CD4-positive, alpha-beta T cell (primary cell): ENCODE results near the gene GBX1. TPM values are rescaled to one million over a fixed set of nuclear protein-coding genes. Genes with fewer than 3 reads are reported as not detected.
A peak's percentile ranks its signal among the peaks of the same experiment; 100 is the strongest.

Source experiments
- ATAC-seq: fragments of 200-7000 bp; cut with Tn5 transposase; one replicate; pipeline ENCODE4 v1.10.0; 2022; ENCODE audit warnings: mild to moderate bottlenecking; ENCODE audit not compliant: poor library complexity
- CTCF ChIA-PET: fragments of 350-600 bp; sonication (Branson Sonifier 250); formaldehyde crosslinking; loops from one replicate; lab custom pipeline; 2021; ENCODE audit warnings: antibody characterized with exemption, inconsistent platforms; lab: Charles Lee
- POLR2A ChIA-PET: fragments of 350-600 bp; sonication (Branson Sonifier 250); formaldehyde crosslinking; loops from one replicate; lab custom pipeline; 2021; ENCODE audit warnings: antibody characterized with exemption, inconsistent platforms; lab: Charles Lee
- DNase-seq, 14 experiments: peaks; one replicate each; pipeline ENCODE4 v3.0.0-alpha.2; 2013 to 2020; ENCODE audit warnings: mixed read lengths in 2 of 14
- H3K27ac ChIP-seq, 2 donors: one replicate each; pipeline versions ENCODE4 v1.5.1 to v1.7.0; 2013; ENCODE audit warnings: low read length in 2 of 2, low read depth in 1 of 2, mild to moderate bottlenecking in 1 of 2
- H3K27me3 ChIP-seq, 2 experiments: 1 replicate in 1 of 2; 2 replicates in 1 of 2; pipeline versions ENCODE4 v1.6.1 to v1.7.0; 2013; ENCODE audit warnings: low read length in 2 of 2, control low read depth in 1 of 2, mild to moderate bottlenecking in 1 of 2, moderate library complexity in 1 of 2; ENCODE audit not compliant: insufficient read depth in 2 of 2, control insufficient read depth in 1 of 2
- H3K36me3 ChIP-seq: one replicate; pipeline ENCODE4 v1.6.1; 2013; ENCODE audit warnings: low read length, control low read depth; ENCODE audit not compliant: insufficient read depth
- H3K4me1 ChIP-seq: one replicate; pipeline ENCODE4 v1.6.1; 2013; ENCODE audit warnings: low read length, control low read depth; ENCODE audit not compliant: insufficient read depth
- H3K4me3 ChIP-seq: one replicate; pipeline ENCODE4 v1.5.1; 2013; ENCODE audit warnings: mild to moderate bottlenecking, low read length, moderate library complexity
- H3K9me3 ChIP-seq, 2 experiments: 1 replicate in 1 of 2; 2 replicates in 1 of 2; pipeline versions ENCODE4 v1.6.1 to v1.7.0; 2013; ENCODE audit warnings: low read length in 2 of 2, mild to moderate bottlenecking in 2 of 2, control low read depth in 1 of 2, moderate library complexity in 1 of 2; ENCODE audit not compliant: control insufficient read depth in 1 of 2, insufficient read depth in 1 of 2
- H3K27ac Mint-ChIP-seq: one replicate; pipeline ENCODE4 v1.8.0; 2020; ENCODE audit warnings: mixed read lengths
- H3K27me3 Mint-ChIP-seq: one replicate; pipeline ENCODE4 v1.8.0; 2021; ENCODE audit warnings: mixed read lengths
- H3K36me3 Mint-ChIP-seq: one replicate; pipeline ENCODE4 v1.8.0; 2021; ENCODE audit warnings: low read depth, mixed read lengths
- H3K4me1 Mint-ChIP-seq: one replicate; pipeline ENCODE4 v1.8.0; 2021; ENCODE audit warnings: low read depth, mixed read lengths
- H3K4me3 Mint-ChIP-seq: one replicate; pipeline ENCODE4 v1.8.0; 2020; ENCODE audit warnings: mild to moderate bottlenecking, mixed read lengths
- H3K9me3 Mint-ChIP-seq: one replicate; pipeline ENCODE4 v1.8.0; 2020; ENCODE audit warnings: mixed read lengths
- CTCF ChIP-seq: fragments of 200-600 bp; IDR thresholded peaks from one replicate; pipeline ENCODE4 v1.8.0; 2022; ENCODE audit warnings: antibody characterized with exemption, mild to moderate bottlenecking
- intact Hi-C, 2 experiments: fragments of 100-400 bp; cut with DNase I in 1 of 2; cut with micrococcal nuclease in 1 of 2; formaldehyde crosslinking; loops; one replicate each; pipeline versions ENCODE4 v1.15.1 to v1.9.0; 2023 to 2025; cut with DNase I, micrococcal nuclease
- total RNA-seq, 174 experiments: library from RNA in 2 of 174; stranded (reverse) in 2 of 174; gene quantifications; one replicate each; pipeline ENCODE4 v1.2.3 and lab custom pipeline; 2021 to 2026

The GBX1 gene
- total RNA-seq, 2 experiments from 2014 or later: not detected

GRCh38 chr7:151139071-151139790 is 28.3 kb downstream of the GBX1 start:
- DNase-seq (no peak), ATAC-seq (no peak)
- H3K27ac ChIP-seq: no peak overlapping the region
- no peak for TF ChIP-seq CTCF
- no peak overlapping the region for H3K27ac Mint-ChIP-seq
- no peak overlapping the region for H3K4me3 Mint-ChIP-seq
- H3K36me3 ChIP-seq: peaks cover 30% of the 10 kb centered on the region
- intact Hi-C loops: no loop called here
- peaks cover 34% of the 10 kb centered on the region for H3K36me3 Mint-ChIP-seq
- ChIA-PET CTCF (interaction anchor here (0.6 kb wide), 1 partner anchor 85 kb away, joined by 4 read pairs; no protein-coding TSS in a partner anchor), POLR2A (no interaction called here)
- H3K4me3 ChIP-seq: no peak overlapping the region
- no peaks in the 10 kb centered on the region for H3K27me3 Mint-ChIP-seq
- no peaks in the 10 kb centered on the region for H3K27me3 ChIP-seq
- H3K4me1 ChIP-seq: no peaks in the 10 kb centered on the region
- no peaks in the 10 kb centered on the region for H3K9me3 Mint-ChIP-seq
- H3K9me3 ChIP-seq: no peaks in the 10 kb centered on the region
- no peaks in the 10 kb centered on the region for H3K4me1 Mint-ChIP-seq

DNA sequence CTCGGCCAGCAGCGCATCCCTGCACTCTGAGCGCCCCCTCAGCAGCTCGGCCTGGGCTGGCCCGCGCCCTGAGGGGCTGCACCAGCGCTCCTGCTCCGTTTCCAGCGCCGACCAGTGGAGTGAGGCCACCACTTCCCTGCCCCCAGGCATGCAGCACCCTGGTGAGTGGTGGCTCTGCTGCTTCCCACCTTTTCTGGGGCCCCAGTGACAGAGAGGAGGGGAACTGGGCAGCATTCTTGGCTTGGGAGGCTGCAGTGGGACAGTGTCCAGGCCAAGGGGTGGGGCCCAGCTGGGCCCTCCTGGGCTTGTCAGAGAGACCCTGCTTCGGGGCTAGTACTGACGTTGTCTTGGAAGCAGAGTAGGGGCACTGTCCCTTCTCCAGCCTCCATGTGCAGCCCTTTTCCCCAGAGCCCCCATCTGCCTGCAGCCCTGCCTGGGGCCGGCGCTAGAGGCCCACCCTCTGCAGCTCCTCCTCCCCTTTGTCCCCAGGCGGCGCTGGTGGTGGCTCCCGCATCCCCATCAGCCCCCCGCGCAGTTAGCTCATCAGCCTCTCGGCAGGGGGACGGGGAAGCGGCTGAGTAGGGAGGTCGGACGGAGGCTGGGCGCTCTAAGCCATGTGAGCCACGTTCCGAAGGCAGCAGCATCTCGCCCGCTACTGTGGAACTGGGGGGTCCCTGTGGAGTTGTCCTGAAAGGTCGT is 29.2 kb downstream of the GBX1 start:
- Mint-ChIP-seq H3K9me3 (no peaks in the 10 kb centered on the region), H3K4me1 (no peaks in the 10 kb centered on the region), H3K4me3 (no peak overlapping the region), H3K36me3 (peaks cover 24% of the 10 kb centered on the region), H3K27ac (no peak overlapping the region), H3K27me3 (no peaks in the 10 kb centered on the region)
- TF ChIP-seq CTCF: no peak
- POLR2A ChIA-PET: no interaction called here
- Histone ChIP-seq H3K27ac (no peak overlapping the region), H3K36me3 (peaks cover 32% of the 10 kb centered on the region), H3K4me1 (no peaks in the 10 kb centered on the region), H3K4me3 (no peak overlapping the region), H3K27me3 (no peaks in the 10 kb centered on the region), H3K9me3 (no peaks in the 10 kb centered on the region)
- intact Hi-C loops: no loop called here
- DNase-seq (peak in 2 of 14 experiments; percentile 11 to 27), ATAC-seq (no peak)
- CTCF ChIA-PET: no interaction called here

GRCh38 chr7:151137791-151138152 is 29.7 kb downstream of the GBX1 start:
- Histone ChIP-seq H3K27me3 (no peaks in the 10 kb centered on the region), H3K4me1 (no peaks in the 10 kb centered on the region), H3K36me3 (peaks cover 30% of the 10 kb centered on the region), H3K27ac (no peak overlapping the region), H3K4me3 (no peak overlapping the region), H3K9me3 (no peaks in the 10 kb centered on the region)
- DNase-seq (peak in 1 of 14 experiments; percentile 28), ATAC-seq (no peak)
- H3K27me3 Mint-ChIP-seq: no peaks in the 10 kb centered on the region
- H3K27ac Mint-ChIP-seq: no peak overlapping the region
- CTCF ChIA-PET: no interaction called here
- intact Hi-C loops: no loop called here
- H3K4me1 Mint-ChIP-seq: no peaks in the 10 kb centered on the region
- no peak for TF ChIP-seq CTCF
- H3K36me3 Mint-ChIP-seq: peaks cover 19% of the 10 kb centered on the region
- no peak overlapping the region for H3K4me3 Mint-ChIP-seq
- POLR2A ChIA-PET: no interaction called here
- H3K9me3 Mint-ChIP-seq: no peaks in the 10 kb centered on the region
